H1 (cell line): ENCODE results near the gene KLF2. TPM values are rescaled to one million over a fixed set of nuclear protein-coding genes. Genes with fewer than 3 reads are reported as not detected.

Experiments used
- CTCF ChIA-PET: fragments of 300-600 bp; sonication (Branson Sonifier 250); formaldehyde crosslinking; loops from one replicate; lab custom pipeline; 2021; ENCODE audit not compliant: partially characterized antibody; lab: Charles Lee
- POLR2A ChIA-PET: fragments of 300-600 bp; sonication (Branson Sonifier 250); formaldehyde crosslinking; loops from one replicate; lab custom pipeline; 2021; ENCODE audit warnings: inconsistent platforms; ENCODE audit not compliant: partially characterized antibody; lab: Charles Lee
- DNase-seq, 2 experiments: peaks; one replicate each; pipeline versions ENCODE4 v3.0.0 to v3.0.0-alpha.2; 2010 to 2022; ENCODE audit warnings: low spot score in 2 of 2, low read depth in 1 of 2, mixed read lengths in 1 of 2
- FAIRE-seq: peaks from 2 replicates; lab custom pipeline; 2011; peaks lifted over from hg19 to GRCh38; lab: Jason Lieb, UNC
- H2AFZ ChIP-seq: 2 replicates; pipeline ENCODE4 v1.8.1; 2012; ENCODE audit warnings: low read length, inconsistent platforms
- H2AK5ac ChIP-seq: 2 replicates; pipeline ENCODE4 v1.6.1; 2013; ENCODE audit warnings: low read depth, low read length
- H2BK120ac ChIP-seq: replicated peaks from 2 replicates; pipeline ENCODE3; 2013; ENCODE audit warnings: low read depth, low read length, inconsistent platforms
- H2BK12ac ChIP-seq: 2 replicates; pipeline ENCODE4 v1.6.1; 2013; ENCODE audit warnings: low read depth, low read length
- H2BK15ac ChIP-seq: 2 replicates; pipeline ENCODE4 v1.6.1; 2013; ENCODE audit warnings: low read length
- H2BK20ac ChIP-seq: 2 replicates; pipeline ENCODE4 v1.6.1; 2013; ENCODE audit warnings: low read length
- H2BK5ac ChIP-seq: 2 replicates; pipeline ENCODE4 v1.6.1; 2013; ENCODE audit warnings: low read depth, low read length
- H3K14ac ChIP-seq: 2 replicates; pipeline ENCODE4 v1.6.1; 2013; ENCODE audit warnings: inconsistent platforms; ENCODE audit not compliant: insufficient read length
- H3K18ac ChIP-seq: 2 replicates; pipeline ENCODE4 v1.6.1; 2013; ENCODE audit warnings: low read length; ENCODE audit errors: extremely low read depth
- H3K23ac ChIP-seq: 2 replicates; pipeline ENCODE4 v1.6.1; 2013; ENCODE audit warnings: inconsistent platforms; ENCODE audit not compliant: insufficient read length
- H3K23me2 ChIP-seq: 2 replicates; pipeline ENCODE4 v1.6.1; 2013; ENCODE audit warnings: low read depth, low read length
- H3K27ac ChIP-seq: 2 replicates; pipeline ENCODE4 v1.6.1; 2011; ENCODE audit warnings: low read depth, low read length, inconsistent platforms
- H3K27me3 ChIP-seq, 4 experiments: replicated peaks in 1 of 4; 1 replicate in 1 of 4; 2 replicates in 3 of 4; pipeline versions ENCODE4 v1.6.1 to v1.8.1; 2011 to 2013; ENCODE audit warnings: low read length in 3 of 4, mild to moderate bottlenecking in 3 of 4, inconsistent platforms in 2 of 4, mixed read lengths in 2 of 4, moderate library complexity in 1 of 4; ENCODE audit not compliant: control insufficient read depth in 3 of 4, insufficient read depth in 3 of 4; ENCODE audit errors: extremely low read depth in 1 of 4
- H3K36me3 ChIP-seq, 4 experiments: 2 replicates each; pipeline versions ENCODE4 v1.6.1 to v1.8.1; 2011 to 2013; ENCODE audit warnings: mild to moderate bottlenecking in 4 of 4, low read length in 3 of 4, moderate library complexity in 2 of 4, control low read depth in 1 of 4, inconsistent platforms in 1 of 4; ENCODE audit not compliant: insufficient read depth in 4 of 4, control insufficient read depth in 2 of 4
- H3K4ac ChIP-seq: replicated peaks from 2 replicates; pipeline ENCODE3; 2013; ENCODE audit warnings: low read length, low read depth, mixed read lengths, inconsistent platforms; ENCODE audit not compliant: insufficient read length
- H3K4me1 ChIP-seq, 4 experiments: replicated peaks in 1 of 4; 1 replicate in 1 of 4; 2 replicates in 3 of 4; pipeline versions ENCODE4 v1.6.1 to v1.8.1; 2011 to 2013; ENCODE audit warnings: low read length in 3 of 4, inconsistent platforms in 2 of 4, mixed read lengths in 1 of 4; ENCODE audit not compliant: insufficient read depth in 4 of 4, control insufficient read depth in 3 of 4
- H3K4me2 ChIP-seq, 2 experiments: 2 replicates each; pipeline versions ENCODE4 v1.6.1 to v1.8.1; 2011 to 2013; ENCODE audit warnings: low read depth in 2 of 2, low read length in 2 of 2, control low read depth in 1 of 2, inconsistent platforms in 1 of 2, mild to moderate bottlenecking in 1 of 2; ENCODE audit not compliant: insufficient read depth in 1 of 2
- H3K4me3 ChIP-seq, 4 experiments: fragments of 200-600, 300-600 bp in 1 of 4; sonication (generic), shearing (Covaris generic), sonication (Bioruptor Twin) in 1 of 4; 2 replicates each; pipeline versions ENCODE4 v1.5.1 to v1.8.1; 2011 to 2016; ENCODE audit warnings: low read length in 4 of 4, low read depth in 3 of 4, control low read depth in 2 of 4, inconsistent platforms in 2 of 4, mild to moderate bottlenecking in 2 of 4, mixed read lengths in 1 of 4, moderate library complexity in 1 of 4; ENCODE audit not compliant: insufficient read depth in 2 of 4; ENCODE audit errors: extremely low read depth in 1 of 4
- H3K56ac ChIP-seq: replicated peaks from 2 replicates; pipeline ENCODE3; 2013; ENCODE audit warnings: low read depth, mild to moderate bottlenecking, mixed read lengths, low read length, inconsistent platforms; ENCODE audit not compliant: insufficient read length
- H3K79me1 ChIP-seq: 2 replicates; pipeline ENCODE4 v1.6.1; 2013; ENCODE audit warnings: low read depth, low read length, control low read depth
- H3K79me2 ChIP-seq, 2 experiments: 2 replicates each; pipeline versions ENCODE4 v1.6.1 to v1.8.1; 2012 to 2013; ENCODE audit warnings: low read length in 2 of 2, mild to moderate bottlenecking in 2 of 2, inconsistent platforms in 1 of 2; ENCODE audit not compliant: insufficient read depth in 2 of 2, control insufficient read depth in 1 of 2
- H3K9ac ChIP-seq, 4 experiments: replicated peaks in 1 of 4; 1 replicate in 1 of 4; 2 replicates in 3 of 4; pipeline versions ENCODE4 v1.6.1 to v1.8.1; 2011 to 2013; ENCODE audit warnings: low read depth in 3 of 4, low read length in 3 of 4, control low read depth in 2 of 4, mild to moderate bottlenecking in 2 of 4, moderate library complexity in 2 of 4, inconsistent platforms in 1 of 4; ENCODE audit errors: extremely low read depth in 1 of 4
- H3K9me3 ChIP-seq, 2 experiments: 2 replicates each; pipeline versions ENCODE4 v1.6.1 to v1.8.1; 2012 to 2013; ENCODE audit warnings: mild to moderate bottlenecking in 2 of 2, moderate library complexity in 2 of 2, control low read depth in 1 of 2, inconsistent platforms in 1 of 2, low read depth in 1 of 2, low read length in 1 of 2, mixed read lengths in 1 of 2; ENCODE audit not compliant: insufficient read depth in 2 of 2
- H4K20me1 ChIP-seq, 2 experiments: replicated peaks in 1 of 2; 2 replicates each; pipeline versions ENCODE3 to v1.8.1; 2011 to 2013; ENCODE audit warnings: inconsistent platforms in 2 of 2, low read length in 2 of 2, mild to moderate bottlenecking in 1 of 2; ENCODE audit not compliant: insufficient read depth in 2 of 2, control insufficient read depth in 1 of 2
- H4K5ac ChIP-seq: 2 replicates; pipeline ENCODE4 v1.6.1; 2013; ENCODE audit warnings: low read length, low read depth, mixed read lengths, inconsistent platforms; ENCODE audit not compliant: insufficient read length
- H4K8ac ChIP-seq: 2 replicates; pipeline ENCODE4 v1.8.0; 2013; ENCODE audit warnings: mild to moderate bottlenecking, moderate library complexity, low read length, inconsistent platforms; ENCODE audit not compliant: insufficient read depth; ENCODE audit errors: extremely low read depth
- H4K91ac ChIP-seq: replicated peaks from 2 replicates; pipeline ENCODE3; 2013; ENCODE audit warnings: low read length, mixed read lengths, inconsistent platforms; ENCODE audit not compliant: insufficient read length
- ATF2 ChIP-seq: IDR thresholded peaks from 2 replicates; pipeline ENCODE4 v1.6.1; 2012; ENCODE audit warnings: low read length, inconsistent platforms
- BRCA1 ChIP-seq: IDR thresholded peaks from 2 replicates; pipeline ENCODE4 v1.6.1; 2012; ENCODE audit warnings: low read depth, low read length, improper control_type of control experiment
- CBX5 ChIP-seq: fragments of 300-800, 300-1000 bp; sonication (generic); IDR thresholded peaks from 2 replicates; pipeline ENCODE4 v1.7.1; 2016; ENCODE audit warnings: antibody characterized with exemption, low read length, low read depth
- CHD1 ChIP-seq: IDR thresholded peaks from 2 replicates; pipeline ENCODE4 v1.6.1; 2012; ENCODE audit warnings: low read depth, low read length, improper control_type of control experiment
- CREB1 ChIP-seq: IDR thresholded peaks from 2 replicates; pipeline ENCODE4 v1.6.1; 2012; ENCODE audit warnings: inconsistent platforms
- EZH2 ChIP-seq: fragments of 200-600 bp; sonication (generic); IDR thresholded peaks from 2 replicates; pipeline ENCODE4 v1.7.1; 2012; ENCODE audit warnings: low read depth, mild to moderate bottlenecking, moderate library complexity, low read length, inconsistent platforms; ENCODE audit not compliant: severe bottlenecking
- FOSL1 ChIP-seq: IDR thresholded peaks from 2 replicates; pipeline ENCODE4 v1.6.1; 2011; ENCODE audit warnings: mild to moderate bottlenecking, low read depth, low read length, moderate library complexity; ENCODE audit not compliant: insufficient read depth
- HDAC6 ChIP-seq: IDR thresholded peaks from one replicate; pipeline ENCODE4 v1.7.1; 2012; ENCODE audit warnings: low read depth, mild to moderate bottlenecking, inconsistent platforms, low read length, moderate library complexity
- KDM5A ChIP-seq: fragments of 200-600 bp; IDR thresholded peaks from 2 replicates; pipeline ENCODE4 v1.7.1; 2012; ENCODE audit warnings: mild to moderate bottlenecking, low read length, inconsistent platforms, mixed read lengths
- POU5F1 ChIP-seq: IDR thresholded peaks from 2 replicates; pipeline ENCODE4 v1.6.1; 2011; ENCODE audit warnings: low read depth, mild to moderate bottlenecking, low read length, moderate library complexity
- RXRA ChIP-seq: IDR thresholded peaks from 2 replicates; pipeline ENCODE4 v1.6.1; 2011; ENCODE audit warnings: low read depth, mild to moderate bottlenecking, low read length, moderate library complexity; ENCODE audit not compliant: insufficient read depth
- SAP30 ChIP-seq: fragments of 300-600 bp; sonication (generic); IDR thresholded peaks from 2 replicates; pipeline ENCODE4 v1.7.1; 2012; ENCODE audit warnings: low read length, moderate library complexity, mild to moderate bottlenecking, inconsistent platforms; ENCODE audit not compliant: insufficient read depth, insufficient replicate concordance
- SIX5 ChIP-seq: IDR thresholded peaks from 2 replicates; pipeline ENCODE4 v1.6.1; 2011; ENCODE audit warnings: mild to moderate bottlenecking, low read depth, low read length
- WGBS, 2 experiments: shearing (Covaris generic) in 1 of 2; methylation state at CpG; one replicate each; pipeline versions ENCODE4 v1.1.6 to v1.1.7; 2013 to 2015; ENCODE audit warnings: low lambda C conversion rate in 2 of 2, mixed read lengths in 2 of 2, inconsistent platforms in 1 of 2, low coverage in 1 of 2, missing lambda C conversion rate in 1 of 2; ENCODE audit not compliant: insufficient replicate concordance in 2 of 2, insufficient coverage in 1 of 2, insufficient read length in 1 of 2; ENCODE audit errors: extremely low coverage in 1 of 2, missing lambda C conversion rate in 1 of 2; 5-methylcytosine and 5-hydroxymethylcytosine counted together
- polyA plus RNA-seq, 7 experiments: library from polyadenylated mRNA; depleted of rRNA in 3 of 7; stranded (reverse) in 5 of 7; unstranded in 2 of 7; fragments of >200 nt in 5 of 7; fragments of 200-250 nt in 2 of 7; gene quantifications; 1 replicate in 5 of 7; 2 replicates in 1 of 7; 4 replicates in 1 of 7; pipeline versions ENCODE4 v1.2.1 to v1.2.3, GENCODE V29; 2011 to 2013; ENCODE audit warnings: missing spikeins in 2 of 7, mixed read lengths in 2 of 7
- total RNA-seq: library from RNA; stranded (reverse); fragmentation: NEBNext Ultra II Directional; extraction: Animal tissue kit (Norgen Biotek cat#: 25700); gene quantifications from 2 replicates; pipeline ENCODE4 v1.2.1, GENCODE V29; 2021

KLF2 gene
- total and polyA plus RNA-seq, 2 of the 8 experiments (the other 6 are each of a cell fraction or from before 2014, with no cell fraction given), result 0.19 to 0.33 TPM

- no peak overlapping the region for H3K4me3 ChIP-seq
- H2BK15ac ChIP-seq, result no peak overlapping the region
- H3K4me1 ChIP-seq, result peaks cover 0 to 6% (median 5%) of the 10 kb centered on the region in 4 experiments; a peak in 4 of 7 replicates
- no peak overlapping the region for H3K4me2 ChIP-seq
- no peak overlapping the region for H4K5ac ChIP-seq
- no peaks in the 10 kb centered on the region for H3K79me1 ChIP-seq
- ChIA-PET POLR2A (interaction anchor here (0.8 to 1.9 kb wide), 3 partner anchors 9 to 115 kb away, joined by 3 to 5 read pairs (median 4); no protein-coding TSS in a partner anchor), CTCF (interaction anchor here (0.7 to 1.5 kb wide), 9 partner anchors 10 to 92 kb away, joined by 3 to 6 read pairs (median 5); no protein-coding TSS in a partner anchor)
- no peaks in the 10 kb centered on the region for H4K20me1 ChIP-seq
- no peak overlapping the region for H2BK20ac ChIP-seq
- H3K23ac ChIP-seq, result no peak overlapping the region
- FAIRE-seq, result no peak
- H3K18ac ChIP-seq, result no peak overlapping the region
- no peak overlapping the region for H2BK5ac ChIP-seq
- WGBS, 2 experiments, result 88% methylated on average over 6 of the region's 6 CpGs; no CpG with 5 or more reads in 1 of the 2 experiments
- no peaks in the 10 kb centered on the region for H3K9me3 ChIP-seq
- no peak overlapping the region for H2AK5ac ChIP-seq
- H3K23me2 ChIP-seq, result no peaks in the 10 kb centered on the region
- DNase-seq, result no peak
- H3K36me3 ChIP-seq, result no peaks in the 10 kb centered on the region
- H2BK120ac ChIP-seq, result no peak overlapping the region
- no peak overlapping the region for H4K91ac ChIP-seq
- no peak overlapping the region for H2BK12ac ChIP-seq
- no peak overlapping the region for H3K56ac ChIP-seq
- H3K9ac ChIP-seq, result no peak overlapping the region
- H3K4ac ChIP-seq, result no peak overlapping the region
- no peak overlapping the region for H3K14ac ChIP-seq
- no peaks in the 10 kb centered on the region for H3K79me2 ChIP-seq
- H4K8ac ChIP-seq, result no peak overlapping the region
- no peak overlapping the region for H3K27ac ChIP-seq
- H2AFZ ChIP-seq, result no peak overlapping the region
- H3K27me3 ChIP-seq, result no peaks in the 10 kb centered on the region; a peak in 2 of 7 replicates
- TF ChIP-seq CBX5, result no peak
- TF ChIP-seq POU5F1, result no peak
- no peak for TF ChIP-seq SAP30
- TF ChIP-seq HDAC6, result no peak
- no peak for TF ChIP-seq SIX5
- no peak for TF ChIP-seq EZH2
- no peak for TF ChIP-seq FOSL1
- TF ChIP-seq CHD1, result no peak
- no peak for TF ChIP-seq BRCA1
- TF ChIP-seq RXRA, result no peak
- no peak for TF ChIP-seq KDM5A
- TF ChIP-seq ATF2, result no peak
- TF ChIP-seq CREB1, result no peak
Observed at GRCh38 chr19:16339361-16339725, 14.7 kb downstream of the KLF2 start.
